GM10248 (cell line): ENCODE measurements around the gene HS2ST1.

Source experiments
- CTCF ChIA-PET: fragments of 300-600 bp; sonication (Branson Sonifier 250); formaldehyde crosslinking; extraction: SDS; loops from one replicate; lab custom pipeline; 2021; ENCODE audit warnings: antibody characterized with exemption; lab: Yijun Ruan, JAX
- POLR2A ChIA-PET: fragments of 350-650 bp; sonication (Branson Sonifier 250); formaldehyde crosslinking; extraction: SDS; loops from one replicate; lab custom pipeline; 2020; ENCODE audit warnings: antibody characterized with exemption; lab: Yijun Ruan, JAX
- DNase-seq: peaks from one replicate; pipeline ENCODE4 v3.0.0; 2012; ENCODE audit errors: extremely low spot score
- TF ChIP-seq, protein P1 (sequence below): IDR thresholded peaks from 2 replicates; pipeline ENCODE4 v1.5.1; 2012; ENCODE audit warnings: mild to moderate bottlenecking, low read depth; ENCODE audit errors: extremely low read depth, missing control alignments, control extremely low read depth

The HS2ST1 gene

DNA sequence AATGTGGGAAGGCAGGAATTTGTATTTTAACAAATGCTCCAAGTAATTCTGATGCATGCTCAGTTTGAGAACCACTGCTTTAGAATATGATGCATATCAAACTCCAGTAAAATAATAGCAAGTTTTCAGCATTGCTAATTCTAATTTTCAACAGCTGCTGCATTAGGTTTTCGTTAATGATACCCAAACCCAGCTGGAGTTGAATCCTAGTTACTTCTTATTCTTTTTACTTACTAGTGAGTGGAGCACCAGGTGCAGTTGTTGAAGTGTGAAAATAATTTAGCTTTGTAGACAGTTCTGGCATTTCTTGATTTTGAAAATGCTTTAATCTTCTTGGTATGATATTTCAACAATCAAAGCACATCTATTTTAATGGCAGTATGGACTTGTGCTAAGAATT is 138.5 kb downstream of the HS2ST1 start:
- ChIA-PET CTCF (interaction anchor here (1.2 to 2.7 kb wide), 3 partner anchors 12 to 31 kb away, joined by 3 to 12 read pairs (median 3); no protein-coding TSS in a partner anchor), POLR2A (no interaction called here)
- no peak for DNase-seq
- TF ChIP-seq, protein P1, sequence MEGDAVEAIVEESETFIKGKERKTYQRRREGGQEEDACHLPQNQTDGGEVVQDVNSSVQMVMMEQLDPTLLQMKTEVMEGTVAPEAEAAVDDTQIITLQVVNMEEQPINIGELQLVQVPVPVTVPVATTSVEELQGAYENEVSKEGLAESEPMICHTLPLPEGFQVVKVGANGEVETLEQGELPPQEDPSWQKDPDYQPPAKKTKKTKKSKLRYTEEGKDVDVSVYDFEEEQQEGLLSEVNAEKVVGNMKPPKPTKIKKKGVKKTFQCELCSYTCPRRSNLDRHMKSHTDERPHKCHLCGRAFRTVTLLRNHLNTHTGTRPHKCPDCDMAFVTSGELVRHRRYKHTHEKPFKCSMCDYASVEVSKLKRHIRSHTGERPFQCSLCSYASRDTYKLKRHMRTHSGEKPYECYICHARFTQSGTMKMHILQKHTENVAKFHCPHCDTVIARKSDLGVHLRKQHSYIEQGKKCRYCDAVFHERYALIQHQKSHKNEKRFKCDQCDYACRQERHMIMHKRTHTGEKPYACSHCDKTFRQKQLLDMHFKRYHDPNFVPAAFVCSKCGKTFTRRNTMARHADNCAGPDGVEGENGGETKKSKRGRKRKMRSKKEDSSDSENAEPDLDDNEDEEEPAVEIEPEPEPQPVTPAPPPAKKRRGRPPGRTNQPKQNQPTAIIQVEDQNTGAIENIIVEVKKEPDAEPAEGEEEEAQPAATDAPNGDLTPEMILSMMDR, result no peak

DNA sequence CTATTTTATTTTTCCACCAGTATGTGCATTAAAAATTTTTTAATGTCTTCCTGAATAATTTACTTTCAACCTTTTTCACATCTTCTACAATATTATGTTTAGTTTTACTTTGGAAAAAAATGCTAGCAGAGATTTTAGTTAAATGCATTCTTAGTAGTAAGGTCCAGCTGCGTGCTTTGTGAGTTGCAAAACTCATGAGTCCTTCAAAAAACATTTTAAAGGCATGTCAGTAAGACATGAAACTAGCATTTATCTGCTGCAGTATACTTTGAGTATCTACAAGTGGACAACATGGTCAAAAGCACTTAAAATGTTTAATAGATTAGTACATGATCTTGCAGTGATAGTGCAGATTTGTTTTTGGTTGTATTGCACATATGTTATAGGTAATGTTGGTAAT is 139.0 kb downstream of the HS2ST1 start:
- TF ChIP-seq, protein P1, result no peak
- no peak for DNase-seq
- ChIA-PET POLR2A (no interaction called here), CTCF (interaction anchor here (1.2 to 2.7 kb wide), 3 partner anchors 11 to 30 kb away, joined by 3 to 12 read pairs (median 3); no protein-coding TSS in a partner anchor)

DNA sequence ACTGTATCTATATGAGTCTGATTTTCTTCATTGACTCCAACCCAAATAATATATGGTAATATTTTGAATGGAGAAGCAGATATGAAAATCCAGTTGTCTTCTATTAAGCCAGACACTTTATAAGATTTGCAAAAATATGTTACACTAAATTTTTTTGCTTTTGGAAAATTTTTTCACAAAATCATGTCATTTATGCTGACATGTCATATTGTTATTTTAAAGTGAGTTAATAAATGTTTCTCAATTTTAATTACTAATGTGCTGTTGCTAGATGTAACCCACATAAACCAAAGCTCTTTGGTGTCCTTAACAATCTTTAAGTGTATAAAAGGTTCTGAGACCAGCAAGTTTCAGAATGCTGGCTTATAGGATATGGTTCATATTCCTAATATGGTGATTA is 142.5 kb downstream of the HS2ST1 start:
- CTCF ChIA-PET, result interaction anchor here (1.3 to 2.9 kb wide), 4 partner anchors 8 to 115 kb away, joined by 3 to 18 read pairs (median 9); no protein-coding TSS in a partner anchor
- TF ChIP-seq, protein P1, result no peak

DNA sequence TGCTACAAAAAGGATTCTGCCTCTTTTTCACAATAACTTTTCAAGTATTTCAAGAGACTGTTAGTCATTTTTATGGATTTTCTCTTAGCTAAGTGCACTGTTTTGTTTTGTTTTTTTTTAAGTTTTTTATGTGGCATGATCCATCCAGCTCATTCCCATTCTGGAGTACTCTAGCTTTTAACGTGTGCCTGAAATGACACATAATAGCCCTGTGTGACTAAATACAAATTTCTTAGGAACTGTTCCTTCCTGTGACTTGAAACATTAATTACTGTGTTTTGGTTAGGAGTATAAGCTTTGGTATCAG is 143.9 kb downstream of the HS2ST1 start:
- ChIA-PET POLR2A (interaction anchor here (1.3 to 1.4 kb wide), 2 partner anchors 13 to 144 kb away, joined by 7 to 10 read pairs; partner anchors contain the start of genes HS2ST1 and SELENOF), CTCF (interaction anchor here (1.0 to 2.9 kb wide), 7 partner anchors 8 to 353 kb away, joined by 3 to 18 read pairs (median 5); no protein-coding TSS in a partner anchor)
- DNase-seq, result no peak
- TF ChIP-seq, protein P1, result no peak

More for the DNA sequence above, 142.5 kb downstream of the HS2ST1 start:
- DNase-seq, result no peak
- POLR2A ChIA-PET, result interaction anchor here (1.3 kb wide), 1 partner anchor 12 kb away, joined by 10 read pairs; no protein-coding TSS in a partner anchor

DNA sequence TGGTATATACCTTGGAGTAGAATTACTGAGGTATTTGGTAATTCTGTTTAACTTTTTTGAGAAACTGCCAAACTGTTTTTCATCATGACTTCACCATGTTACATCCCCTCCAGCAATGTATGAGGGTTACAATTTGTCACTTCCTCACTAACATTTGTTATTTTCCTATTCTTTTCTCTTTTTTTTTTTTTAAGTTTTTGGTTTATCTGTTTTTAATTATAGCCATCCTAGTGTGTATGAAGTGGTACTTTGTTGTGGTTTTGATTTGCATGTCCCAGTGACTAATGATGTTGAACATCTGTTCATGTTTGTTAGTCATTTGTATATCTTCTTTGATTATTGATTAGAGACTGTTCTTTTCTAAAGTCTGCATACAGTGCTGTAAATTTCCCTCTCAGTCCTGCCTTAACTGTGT is 147.3 kb downstream of the HS2ST1 start:
- TF ChIP-seq, protein P1, result no peak
- ChIA-PET POLR2A (no interaction called here), CTCF (no interaction called here)
- no peak for DNase-seq

DNA sequence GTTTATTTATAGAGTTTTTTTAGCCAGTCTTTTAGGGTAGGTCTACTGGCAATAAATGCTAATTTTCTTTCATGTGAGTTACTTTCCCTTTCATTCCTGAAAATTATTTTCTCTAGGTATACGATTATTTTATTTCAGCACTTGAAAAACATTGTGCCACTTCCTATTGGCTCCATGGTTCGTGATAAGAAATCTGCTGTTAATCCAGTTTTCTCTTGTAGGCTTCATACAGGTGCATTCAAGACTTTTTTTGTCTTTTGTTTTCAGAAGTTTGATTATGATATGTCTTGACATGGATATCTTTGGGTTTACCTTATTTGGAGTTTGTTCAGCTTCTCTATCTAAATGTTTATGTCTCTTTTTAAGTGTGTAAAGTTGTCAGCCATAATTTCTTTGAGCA is 148.3 kb downstream of the HS2ST1 start:
- ChIA-PET POLR2A (no interaction called here), CTCF (interaction anchor here (6.5 kb wide), 1 partner anchor 21 kb away, joined by 51 read pairs; no protein-coding TSS in a partner anchor)

More for the DNA sequence above, 148.3 kb downstream of the HS2ST1 start:
- no peak for DNase-seq
- TF ChIP-seq, protein P1, result no peak
